Measurements from ENCODE around the gene FAM163B.

DNA sequence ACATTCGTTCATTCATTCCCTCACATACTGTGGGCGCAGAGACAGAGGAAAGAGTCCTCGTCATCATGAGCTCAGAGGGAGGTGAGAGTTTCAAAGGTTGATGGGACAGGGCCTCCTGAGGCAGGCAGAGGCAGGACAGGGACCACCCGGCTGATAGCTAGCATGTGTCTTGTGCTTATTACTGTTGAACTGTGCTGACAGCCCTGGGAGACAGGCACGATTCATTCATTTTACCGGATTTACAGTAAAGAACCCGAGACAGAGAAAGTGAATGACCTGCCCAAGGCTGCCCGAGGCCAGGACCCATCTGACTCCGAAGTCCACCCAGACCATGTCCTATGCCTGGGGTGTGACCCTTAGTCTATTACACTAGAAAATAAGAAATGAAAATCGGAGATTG lies 4.9 kb upstream of the FAM163B start:
- TF ChIP-seq, protein P1, sequence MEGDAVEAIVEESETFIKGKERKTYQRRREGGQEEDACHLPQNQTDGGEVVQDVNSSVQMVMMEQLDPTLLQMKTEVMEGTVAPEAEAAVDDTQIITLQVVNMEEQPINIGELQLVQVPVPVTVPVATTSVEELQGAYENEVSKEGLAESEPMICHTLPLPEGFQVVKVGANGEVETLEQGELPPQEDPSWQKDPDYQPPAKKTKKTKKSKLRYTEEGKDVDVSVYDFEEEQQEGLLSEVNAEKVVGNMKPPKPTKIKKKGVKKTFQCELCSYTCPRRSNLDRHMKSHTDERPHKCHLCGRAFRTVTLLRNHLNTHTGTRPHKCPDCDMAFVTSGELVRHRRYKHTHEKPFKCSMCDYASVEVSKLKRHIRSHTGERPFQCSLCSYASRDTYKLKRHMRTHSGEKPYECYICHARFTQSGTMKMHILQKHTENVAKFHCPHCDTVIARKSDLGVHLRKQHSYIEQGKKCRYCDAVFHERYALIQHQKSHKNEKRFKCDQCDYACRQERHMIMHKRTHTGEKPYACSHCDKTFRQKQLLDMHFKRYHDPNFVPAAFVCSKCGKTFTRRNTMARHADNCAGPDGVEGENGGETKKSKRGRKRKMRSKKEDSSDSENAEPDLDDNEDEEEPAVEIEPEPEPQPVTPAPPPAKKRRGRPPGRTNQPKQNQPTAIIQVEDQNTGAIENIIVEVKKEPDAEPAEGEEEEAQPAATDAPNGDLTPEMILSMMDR (conservative IDR thresholded peaks at IDR 0.05 in 1 of 2, IDR thresholded peaks at IDR 0.05 in 1 of 2; ENCODE audit: low read depth in 1 of 2, low read length in 2 of 2): no peak
- no peak for TF ChIP-seq EZH2 (IDR thresholded peaks at IDR 0.05; ENCODE audit: low read length, missing control alignments)
